Lower leg skin (tissue), 3 donors: Measurements from ENCODE around the gene APOBEC3B.

Source experiments
- POLR2A ChIP-seq, 2 donors: fragments of 450-650 bp; IDR thresholded peaks; one replicate each; pipeline ENCODE4 v1.6.1; 2016 to 2017; ENCODE audit warnings: antibody characterized with exemption in 2 of 2, mild to moderate bottlenecking in 1 of 2, moderate library complexity in 1 of 2
- TF ChIP-seq, protein P1 (sequence below), 3 donors: fragments of 450-650 bp; IDR thresholded peaks; one replicate each; pipeline ENCODE4 v1.5.1; 2016; ENCODE audit warnings: antibody characterized with exemption in 3 of 3, mild to moderate bottlenecking in 3 of 3, moderate library complexity in 2 of 3

GRCh38 chr22:39027717-39028116, 45.6 kb downstream of the APOBEC3B start:
- TF ChIP-seq POLR2A (IDR thresholded peaks at IDR 0.05): no peak
- TF ChIP-seq, protein P1, sequence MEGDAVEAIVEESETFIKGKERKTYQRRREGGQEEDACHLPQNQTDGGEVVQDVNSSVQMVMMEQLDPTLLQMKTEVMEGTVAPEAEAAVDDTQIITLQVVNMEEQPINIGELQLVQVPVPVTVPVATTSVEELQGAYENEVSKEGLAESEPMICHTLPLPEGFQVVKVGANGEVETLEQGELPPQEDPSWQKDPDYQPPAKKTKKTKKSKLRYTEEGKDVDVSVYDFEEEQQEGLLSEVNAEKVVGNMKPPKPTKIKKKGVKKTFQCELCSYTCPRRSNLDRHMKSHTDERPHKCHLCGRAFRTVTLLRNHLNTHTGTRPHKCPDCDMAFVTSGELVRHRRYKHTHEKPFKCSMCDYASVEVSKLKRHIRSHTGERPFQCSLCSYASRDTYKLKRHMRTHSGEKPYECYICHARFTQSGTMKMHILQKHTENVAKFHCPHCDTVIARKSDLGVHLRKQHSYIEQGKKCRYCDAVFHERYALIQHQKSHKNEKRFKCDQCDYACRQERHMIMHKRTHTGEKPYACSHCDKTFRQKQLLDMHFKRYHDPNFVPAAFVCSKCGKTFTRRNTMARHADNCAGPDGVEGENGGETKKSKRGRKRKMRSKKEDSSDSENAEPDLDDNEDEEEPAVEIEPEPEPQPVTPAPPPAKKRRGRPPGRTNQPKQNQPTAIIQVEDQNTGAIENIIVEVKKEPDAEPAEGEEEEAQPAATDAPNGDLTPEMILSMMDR (IDR thresholded peaks at IDR 0.05): no peak
